Measurements from ENCODE around the gene F11. TPM values are rescaled to one million over a fixed set of nuclear protein-coding genes. Genes with fewer than 3 reads are reported as not detected.

The F11 gene
- total and polyA plus RNA-seq, 2 donors (not counting 3 experiments of a cell fraction or from before 2014, with no cell fraction given), result not detected

DNA sequence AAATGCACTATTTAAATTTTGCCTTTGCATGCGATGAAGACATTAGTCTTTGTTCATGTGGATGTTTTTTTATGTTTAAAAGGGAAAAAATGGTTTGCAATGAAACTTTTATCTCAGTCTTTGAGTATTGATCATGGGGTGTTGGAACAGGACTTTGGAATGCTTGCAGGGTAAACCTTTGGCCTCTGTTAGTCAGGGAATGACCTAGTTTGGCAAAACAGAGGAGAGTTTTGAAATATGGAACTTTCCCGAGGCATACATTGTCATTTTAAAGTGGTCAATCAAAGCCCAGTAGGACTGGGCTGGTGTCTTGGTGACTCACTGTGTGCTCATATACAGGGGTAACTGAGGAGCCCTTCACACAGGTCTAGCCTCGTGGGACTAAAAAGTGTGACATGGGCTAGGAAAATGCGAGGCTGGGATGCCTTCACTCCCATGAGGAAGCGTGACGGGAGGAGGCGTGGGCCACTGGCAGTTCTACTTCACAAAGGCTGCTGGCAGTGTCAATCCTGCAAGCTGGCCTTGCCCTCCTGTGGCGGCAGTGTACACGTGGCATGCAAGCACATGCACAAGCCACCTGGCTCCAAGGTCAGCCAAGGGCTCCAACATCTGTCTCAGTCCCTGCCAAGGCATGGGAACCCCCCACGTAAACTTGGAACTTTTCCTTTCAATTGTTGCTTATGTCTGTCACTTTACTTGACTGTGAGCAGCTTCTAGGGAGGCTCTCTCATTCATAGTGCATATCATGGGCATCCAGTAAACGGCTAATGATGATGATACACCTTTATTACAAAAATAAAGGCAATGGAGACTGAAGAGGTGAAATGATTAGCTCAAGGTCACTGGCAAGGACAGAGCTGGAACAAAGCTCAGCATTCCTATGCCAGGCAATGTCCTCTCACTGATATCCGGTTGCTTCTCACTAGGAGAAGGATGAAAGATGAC lies 5.2 kb upstream of the F11 start:
- no peak overlapping the region for H3K9ac ChIP-seq (replicated peaks; ENCODE audit: extremely low read depth, insufficient read depth, low read length)
- H3K4me2 ChIP-seq (ENCODE audit: insufficient read depth, low read length), result no peak overlapping the region
- TF ChIP-seq JUN (IDR thresholded peaks at IDR 0.05; ENCODE audit: borderline replicate concordance, insufficient read depth, insufficient read length, low read depth) (no peak), MAX (IDR thresholded peaks at IDR 0.05; ENCODE audit: insufficient read depth, insufficient read length) (no peak), POLR2AphosphoS5 (IDR thresholded peaks at IDR 0.05; ENCODE audit: insufficient read depth, low read depth, low read length) (no peak), MYC (IDR thresholded peaks at IDR 0.05; ENCODE audit: low read depth, low read length) (no peak), GATA2 (IDR thresholded peaks at IDR 0.05; ENCODE audit: insufficient read depth, insufficient read length, low read depth, low read length) (no peak), FOS (IDR thresholded peaks at IDR 0.05; ENCODE audit: borderline replicate concordance, insufficient read depth, low read length) (no peak), EZH2 (IDR thresholded peaks at IDR 0.05; ENCODE audit: borderline replicate concordance, low read depth, low read length, severe bottlenecking) (no peak), POLR2A (IDR thresholded peaks at IDR 0.05; ENCODE audit: low read depth, low read length) (no peak)
- TF ChIP-seq, protein P1, sequence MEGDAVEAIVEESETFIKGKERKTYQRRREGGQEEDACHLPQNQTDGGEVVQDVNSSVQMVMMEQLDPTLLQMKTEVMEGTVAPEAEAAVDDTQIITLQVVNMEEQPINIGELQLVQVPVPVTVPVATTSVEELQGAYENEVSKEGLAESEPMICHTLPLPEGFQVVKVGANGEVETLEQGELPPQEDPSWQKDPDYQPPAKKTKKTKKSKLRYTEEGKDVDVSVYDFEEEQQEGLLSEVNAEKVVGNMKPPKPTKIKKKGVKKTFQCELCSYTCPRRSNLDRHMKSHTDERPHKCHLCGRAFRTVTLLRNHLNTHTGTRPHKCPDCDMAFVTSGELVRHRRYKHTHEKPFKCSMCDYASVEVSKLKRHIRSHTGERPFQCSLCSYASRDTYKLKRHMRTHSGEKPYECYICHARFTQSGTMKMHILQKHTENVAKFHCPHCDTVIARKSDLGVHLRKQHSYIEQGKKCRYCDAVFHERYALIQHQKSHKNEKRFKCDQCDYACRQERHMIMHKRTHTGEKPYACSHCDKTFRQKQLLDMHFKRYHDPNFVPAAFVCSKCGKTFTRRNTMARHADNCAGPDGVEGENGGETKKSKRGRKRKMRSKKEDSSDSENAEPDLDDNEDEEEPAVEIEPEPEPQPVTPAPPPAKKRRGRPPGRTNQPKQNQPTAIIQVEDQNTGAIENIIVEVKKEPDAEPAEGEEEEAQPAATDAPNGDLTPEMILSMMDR (IDR thresholded peaks at IDR 0.05; ENCODE audit: extremely low read depth in 1 of 2, insufficient read depth in 1 of 2, low read depth in 1 of 2, low read length in 2 of 2), result no peak
- dilution Hi-C loops (cut with MboI; ENCODE audit: extremely low pct_ligation_motif_present, low sequenced_read_pairs) (no loop called here), intact Hi-C loops (cut with micrococcal nuclease) (no loop called here)
- DNase-seq (ENCODE audit: low read depth, low spot score) (no peak), FAIRE-seq (no peak)
- ChIA-PET POLR2A (no interaction called here), CTCF (no interaction called here)
- BruUV-seq (replicated peaks), result no TSS peak
- no peaks in the 10 kb centered on the region for H3K27me3 ChIP-seq (ENCODE audit: control insufficient read depth in 2 of 2, insufficient read depth in 2 of 2, low read length in 2 of 2)
- no peaks in the 10 kb centered on the region for H4K20me1 ChIP-seq (replicated peaks; ENCODE audit: control insufficient read depth, extremely low read depth, insufficient read depth, low read length)
- no peaks in the 10 kb centered on the region for H3K4me1 ChIP-seq (ENCODE audit: control insufficient read depth, extremely low read depth, insufficient read depth, low read length)
- no peak overlapping the region for H3K27ac ChIP-seq (ENCODE audit: insufficient read depth, low read depth, low read length)
- no peaks in the 10 kb centered on the region for H3K79me2 ChIP-seq (ENCODE audit: control insufficient read depth, insufficient read depth, low read length)
- no peaks in the 10 kb centered on the region for H3K9me3 ChIP-seq (replicated peaks; ENCODE audit: control insufficient read depth, insufficient read depth, low read length)
- H2AFZ ChIP-seq (ENCODE audit: low read depth, low read length), result no peak overlapping the region
- H3K4me3 ChIP-seq (replicated peaks in 1 of 3; ENCODE audit: insufficient read depth in 1 of 3, low read depth in 1 of 3, low read length in 3 of 3), result no peak overlapping the region
- H3K9me1 ChIP-seq (replicated peaks; ENCODE audit: control insufficient read depth, extremely low read depth, insufficient read depth, low read length), result no peaks in the 10 kb centered on the region
- H3K36me3 ChIP-seq (ENCODE audit: control insufficient read depth in 2 of 2, extremely low read depth in 1 of 2, insufficient read depth in 2 of 2, low read length in 2 of 2), result no peaks in the 10 kb centered on the region
